Activated naive CD8-positive, alpha-beta T cell treated with anti-CD3 and anti-CD28 coated beads, Interleukin-2, amount 50 U/mL, for 16 hours (primary cell): ENCODE data around the gene B3GALT6.

Source experiments
- DNase-seq: peaks from one replicate; pipeline ENCODE4 v3.0.0-alpha.2; 2020; ENCODE audit warnings: low read depth, low spot score

B3GALT6 gene

GRCh38 chr1:1262758-1263157 lies 30.7 kb downstream of the B3GALT6 start:
- DNase-seq = no peak

- DNase-seq = no peak
Observed at GRCh38 chr1:1264026-1264425, 32.0 kb downstream of the B3GALT6 start.

GRCh38 chr1:1264868-1265272 lies 32.8 kb downstream of the B3GALT6 start:
- DNase-seq = no peak

- DNase-seq = no peak
Observed at GRCh38 chr1:1267488-1268283, 35.6 kb downstream of the B3GALT6 start.

GRCh38 chr1:1268284-1268682 lies 36.2 kb downstream of the B3GALT6 start:
- DNase-seq = no peak

GRCh38 chr1:1270813-1271212 lies 38.8 kb downstream of the B3GALT6 start:
- no peak for DNase-seq

- no peak for DNase-seq
Observed at GRCh38 chr1:1272341-1273208, 40.5 kb downstream of the B3GALT6 start.

- DNase-seq = no peak
Observed at GRCh38 chr1:1273209-1273511, 41.1 kb downstream of the B3GALT6 start.

- DNase-seq = peak; percentile 89
Observed at GRCh38 chr1:1273512-1274298, 41.7 kb downstream of the B3GALT6 start, which contains the start of gene UBE2J2. UBE2J2 (minus strand) TSS chr1:1273854; CDS start chr1:1267992, 5,862 bp downstream.

GRCh38 chr1:1274299-1274930 lies 42.4 kb downstream of the B3GALT6 start:
- no peak for DNase-seq

GRCh38 chr1:1274931-1275431 lies 42.9 kb downstream of the B3GALT6 start:
- DNase-seq = no peak

GRCh38 chr1:1275836-1276235 lies 43.8 kb downstream of the B3GALT6 start:
- DNase-seq = no peak

- no peak for DNase-seq
Observed at GRCh38 chr1:1278620-1279019, 46.6 kb downstream of the B3GALT6 start.

- no peak for DNase-seq
Observed at GRCh38 chr1:1279028-1279427, 47.0 kb downstream of the B3GALT6 start.

- DNase-seq = no peak
Observed at GRCh38 chr1:1280782-1281481, 48.9 kb downstream of the B3GALT6 start.

- no peak for DNase-seq
Observed at GRCh38 chr1:1281533-1282321, 49.7 kb downstream of the B3GALT6 start.

- no peak for DNase-seq
Observed at GRCh38 chr1:1282998-1283397, 51.0 kb downstream of the B3GALT6 start.

- no peak for DNase-seq
Observed at GRCh38 chr1:1283821-1284220, 51.8 kb downstream of the B3GALT6 start.
